8988T (cell line): ENCODE data around the gene NUP88.

Experiments used
- DNase-seq: peaks from one replicate; pipeline ENCODE4 v3.0.0; 2011

NUP88 gene

DNA sequence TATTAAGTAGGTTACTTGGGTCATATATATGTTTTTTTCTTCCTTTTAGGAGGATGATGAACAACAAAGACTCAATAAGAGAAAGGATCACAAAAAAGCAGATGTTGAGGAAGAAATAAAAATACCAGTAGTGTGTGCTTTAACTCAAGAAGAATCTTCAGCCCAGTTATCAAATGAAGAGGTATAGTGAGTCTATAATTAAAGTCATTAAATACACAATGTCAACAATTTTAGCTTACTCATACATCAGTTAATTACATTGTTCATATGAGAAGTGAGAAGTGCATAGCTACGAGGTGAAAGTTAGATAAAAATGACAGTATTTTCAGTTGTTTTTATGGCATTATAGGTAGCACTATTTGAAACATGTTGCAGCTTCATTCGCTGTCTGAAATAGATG is 65.2 kb downstream of the NUP88 start:
- DNase-seq = no peak

GRCh38 chr17:5352681-5353289 is 66.7 kb downstream of the NUP88 start:
- no peak for DNase-seq

GRCh38 chr17:5344914-5345313 is 74.5 kb downstream of the NUP88 start:
- no peak for DNase-seq
